GM10847 (cell line): ENCODE results near the gene PIK3IP1.

Experiments
- POLR2A ChIP-seq: IDR thresholded peaks from 2 replicates; pipeline ENCODE4 v1.6.1; 2011; ENCODE audit not compliant: insufficient read length; ENCODE audit errors: extremely low read depth

Gene PIK3IP1

GRCh38 chr22:31289344-31289743 lies 2.9 kb downstream of the PIK3IP1 start:
- no peak for TF ChIP-seq POLR2A

GRCh38 chr22:31288496-31289240 lies 3.6 kb downstream of the PIK3IP1 start:
- no peak for TF ChIP-seq POLR2A

GRCh38 chr22:31287818-31288495 lies 4.3 kb downstream of the PIK3IP1 start:
- no peak for TF ChIP-seq POLR2A

DNA sequence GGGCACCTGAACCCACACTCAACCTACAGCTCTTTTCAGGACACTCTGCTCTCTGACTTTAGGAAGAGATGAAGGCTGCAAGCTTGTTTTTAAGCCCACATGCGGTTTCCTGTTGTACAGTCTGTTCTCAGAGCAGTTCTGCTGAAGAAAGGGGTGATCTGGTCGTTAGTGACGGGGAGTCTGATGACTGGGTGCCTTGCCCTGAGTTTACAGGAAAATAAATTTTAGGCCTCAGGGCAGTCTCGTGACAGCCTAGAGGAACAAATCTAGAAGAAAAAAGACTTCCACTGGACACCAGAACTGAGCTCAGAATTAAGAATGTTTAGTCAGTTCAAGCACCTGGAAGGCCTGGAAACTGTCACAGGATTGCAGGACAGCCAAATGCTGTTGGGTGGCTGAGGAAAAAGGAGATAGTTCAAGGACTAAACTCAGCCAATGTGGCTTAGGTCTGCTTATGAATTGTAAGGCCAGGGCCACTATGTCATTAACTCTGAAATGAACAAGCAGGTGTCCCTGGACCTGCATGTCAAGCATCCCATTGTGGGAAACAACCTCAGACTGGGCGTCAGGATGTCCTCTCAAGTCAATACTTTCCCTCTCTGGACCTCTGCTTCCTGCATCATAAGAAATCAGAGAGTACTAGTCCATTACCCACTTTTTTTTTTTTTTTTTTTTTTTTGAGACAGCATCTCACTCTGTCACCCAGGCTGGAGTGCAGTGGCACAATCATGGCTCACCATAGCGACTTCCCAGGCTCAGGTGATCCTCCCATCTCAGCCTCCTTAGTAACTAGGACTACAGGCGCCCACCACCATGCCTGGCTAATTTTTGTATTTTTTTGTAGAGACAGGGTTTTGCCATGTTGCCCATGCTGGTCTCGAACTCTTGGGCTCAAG lies 5.7 kb downstream of the PIK3IP1 start:
- no peak for TF ChIP-seq POLR2A

DNA sequence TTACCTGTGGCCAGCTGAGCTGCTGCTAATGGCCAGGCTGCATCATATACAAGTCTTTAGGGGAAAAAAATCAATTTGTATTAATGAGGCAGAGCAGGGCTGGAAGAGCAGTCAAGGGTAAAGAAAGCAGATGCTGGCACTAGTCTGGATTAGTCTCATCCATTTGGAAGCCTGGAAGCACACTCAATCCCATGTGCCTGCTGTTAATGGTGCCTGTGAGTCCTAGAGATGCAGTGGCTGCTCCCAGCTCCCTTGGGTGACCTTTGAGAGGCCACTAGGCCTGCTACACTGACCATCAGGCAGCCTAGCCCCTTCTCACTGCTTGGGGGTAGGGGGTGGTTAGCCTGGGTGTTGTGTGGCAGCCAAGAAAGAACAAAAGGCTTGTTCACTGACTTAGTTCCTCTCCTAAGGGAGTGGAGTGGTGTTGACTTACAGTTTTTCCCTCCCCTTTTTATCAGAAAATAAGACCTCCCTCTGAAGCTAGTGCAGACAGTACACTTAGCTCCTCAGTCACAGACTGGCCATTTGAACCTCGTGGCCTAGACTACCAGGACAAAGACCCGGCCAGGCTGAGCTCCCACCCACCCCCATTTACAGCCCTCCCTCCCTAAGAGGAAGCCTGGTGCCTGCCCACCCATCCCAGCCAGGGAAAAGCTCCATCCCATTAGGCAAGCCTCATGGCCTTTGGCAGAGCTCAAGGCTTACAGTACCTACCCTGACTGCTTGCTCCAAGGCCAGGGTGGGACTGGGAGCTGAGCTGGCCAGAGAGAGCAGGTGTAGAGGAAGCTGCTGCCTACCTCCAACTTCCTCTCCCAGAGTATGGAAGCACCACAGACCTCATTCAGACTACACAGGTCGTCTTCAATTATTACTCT lies 7.8 kb downstream of the PIK3IP1 start:
- TF ChIP-seq POLR2A = no peak

- no peak for TF ChIP-seq POLR2A
Measured at GRCh38 chr22:31282748-31283468, 9.4 kb downstream of the PIK3IP1 start.

- TF ChIP-seq POLR2A = no peak
Measured at GRCh38 chr22:31281733-31282132, 10.6 kb downstream of the PIK3IP1 start.

GRCh38 chr22:31279821-31280505 lies 12.3 kb downstream of the PIK3IP1 start:
- no peak for TF ChIP-seq POLR2A

- no peak for TF ChIP-seq POLR2A
Measured at GRCh38 chr22:31279327-31279669, 13.0 kb downstream of the PIK3IP1 start.

- TF ChIP-seq POLR2A = no peak
Measured at GRCh38 chr22:31278626-31279326, 13.5 kb downstream of the PIK3IP1 start.

DNA sequence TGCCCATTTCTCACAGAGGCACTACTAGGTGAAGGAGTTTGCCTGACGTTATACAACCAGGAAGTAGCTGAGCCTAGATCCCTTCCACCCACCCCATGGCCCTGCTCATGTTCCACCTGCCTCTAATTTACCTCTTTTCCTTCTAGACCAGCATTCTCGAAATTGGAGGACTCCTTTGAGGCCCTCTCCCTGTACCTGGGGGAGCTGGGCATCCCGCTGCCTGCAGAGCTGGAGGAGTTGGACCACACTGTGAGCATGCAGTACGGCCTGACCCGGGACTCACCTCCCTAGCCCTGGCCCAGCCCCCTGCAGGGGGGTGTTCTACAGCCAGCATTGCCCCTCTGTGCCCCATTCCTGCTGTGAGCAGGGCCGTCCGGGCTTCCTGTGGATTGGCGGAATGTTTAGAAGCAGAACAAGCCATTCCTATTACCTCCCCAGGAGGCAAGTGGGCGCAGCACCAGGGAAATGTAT lies 14.1 kb downstream of the PIK3IP1 start:
- no peak for TF ChIP-seq POLR2A

DNA sequence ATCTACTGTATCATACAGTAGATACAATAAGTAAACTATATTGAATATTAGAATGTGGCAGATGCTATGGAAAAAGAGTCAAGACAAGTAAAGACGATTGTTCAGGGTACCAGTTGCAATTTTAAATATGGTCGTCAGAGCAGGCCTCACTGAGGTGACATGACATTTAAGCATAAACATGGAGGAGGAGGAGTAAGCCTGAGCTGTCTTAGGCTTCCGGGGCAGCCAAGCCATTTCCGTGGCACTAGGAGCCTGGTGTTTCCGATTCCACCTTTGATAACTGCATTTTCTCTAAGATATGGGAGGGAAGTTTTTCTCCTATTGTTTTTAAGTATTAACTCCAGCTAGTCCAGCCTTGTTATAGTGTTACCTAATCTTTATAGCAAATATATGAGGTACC lies 14.5 kb downstream of the PIK3IP1 start:
- no peak for TF ChIP-seq POLR2A

DNA sequence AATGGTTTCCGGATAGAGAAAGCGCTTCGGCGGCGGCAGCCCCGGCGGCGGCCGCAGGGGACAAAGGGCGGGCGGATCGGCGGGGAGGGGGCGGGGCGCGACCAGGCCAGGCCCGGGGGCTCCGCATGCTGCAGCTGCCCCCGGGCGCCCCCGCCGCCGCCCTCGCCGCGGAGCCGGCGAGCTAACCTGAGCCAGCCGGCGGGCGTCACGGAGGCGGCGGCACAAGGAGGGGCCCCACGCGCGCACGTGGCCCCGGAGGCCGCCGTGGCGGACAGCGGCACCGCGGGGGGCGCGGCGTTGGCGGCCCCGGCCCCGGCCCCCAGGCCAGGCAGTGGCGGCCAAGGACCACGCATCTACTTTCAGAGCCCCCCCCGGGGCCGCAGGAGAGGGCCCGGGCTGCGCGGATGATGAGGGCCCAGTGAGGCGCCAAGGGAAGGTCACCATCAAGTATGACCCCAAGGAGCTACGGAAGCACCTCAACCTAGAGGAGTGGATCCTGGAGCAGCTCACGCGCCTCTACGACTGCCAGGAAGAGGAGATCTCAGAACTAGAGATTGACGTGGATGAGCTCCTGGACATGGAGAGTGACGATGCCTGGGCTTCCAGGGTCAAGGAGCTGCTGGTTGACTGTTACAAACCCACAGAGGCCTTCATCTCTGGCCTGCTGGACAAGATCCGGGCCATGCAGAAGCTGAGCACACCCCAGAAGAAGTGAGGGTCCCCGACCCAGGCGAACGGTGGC lies 15.7 kb downstream of the PIK3IP1 start:
- no peak for TF ChIP-seq POLR2A

DNA sequence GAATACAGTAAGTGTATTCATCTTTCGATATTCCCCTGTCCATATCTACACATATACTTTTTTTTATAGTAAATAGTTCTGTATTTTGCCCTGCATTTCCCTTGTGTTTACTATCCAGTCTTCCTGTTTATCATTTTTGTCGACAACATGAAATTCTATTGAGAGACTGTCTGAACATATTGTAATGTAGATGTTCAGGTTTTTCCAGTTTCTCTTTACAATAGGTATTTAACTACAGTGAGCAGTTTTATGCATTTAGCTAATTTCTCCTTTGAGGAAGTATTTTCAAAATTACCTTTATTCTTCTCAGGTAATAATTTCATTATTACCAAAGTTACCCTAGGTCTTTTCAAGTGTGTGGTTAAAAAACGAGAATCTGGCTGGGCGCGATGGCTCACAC lies 16.7 kb downstream of the PIK3IP1 start:
- TF ChIP-seq POLR2A = no peak
